Putamen (tissue), 1 donor: ENCODE measurements around the gene KCNJ9.
"Not testable (repeated sequence)": the region's sequence is repeated elsewhere in the genome, so short reads cannot be mapped to it uniquely, and the experiment has no call there.

Experiments
- DNase-seq: peaks from one replicate; pipeline ENCODE4 v3.0.0-alpha.2; 2016; ENCODE audit warnings: low spot score

The KCNJ9 gene

GRCh38 chr1:160125746-160126145 is 44.4 kb downstream of the KCNJ9 start:
- DNase-seq = no peak

- DNase-seq = not testable (repeated sequence)
Measured at GRCh38 chr1:160126342-160126741, 45.0 kb downstream of the KCNJ9 start.

GRCh38 chr1:160127381-160127780 is 46.0 kb downstream of the KCNJ9 start:
- DNase-seq = no peak

- no peak for DNase-seq
Measured at GRCh38 chr1:160127865-160128523, 46.7 kb downstream of the KCNJ9 start.

GRCh38 chr1:160128636-160129035 is 47.3 kb downstream of the KCNJ9 start:
- no peak for DNase-seq

- no peak for DNase-seq
Measured at GRCh38 chr1:160129046-160129445, 47.7 kb downstream of the KCNJ9 start.

- DNase-seq = no peak
Measured at GRCh38 chr1:160129558-160129957, 48.2 kb downstream of the KCNJ9 start.

- no peak for DNase-seq
Measured at GRCh38 chr1:160129966-160130365, 48.6 kb downstream of the KCNJ9 start.

- no peak for DNase-seq
Measured at GRCh38 chr1:160130486-160130885, 49.1 kb downstream of the KCNJ9 start.

- DNase-seq = no peak
Measured at GRCh38 chr1:160130939-160131338, 49.6 kb downstream of the KCNJ9 start.

GRCh38 chr1:160131803-160132565 is 50.6 kb downstream of the KCNJ9 start:
- DNase-seq = no peak

- DNase-seq = no peak
Measured at GRCh38 chr1:160133990-160134770, 52.8 kb downstream of the KCNJ9 start.

GRCh38 chr1:160134791-160135572 is 53.6 kb downstream of the KCNJ9 start:
- no peak for DNase-seq

GRCh38 chr1:160136121-160136925 is 55.0 kb downstream of the KCNJ9 start:
- no peak for DNase-seq

GRCh38 chr1:160136926-160137200 is 55.5 kb downstream of the KCNJ9 start:
- DNase-seq = no peak

- DNase-seq = no peak
Measured at GRCh38 chr1:160137216-160137862, 56.0 kb downstream of the KCNJ9 start.

- no peak for DNase-seq
Measured at GRCh38 chr1:160139840-160140239, 58.5 kb downstream of the KCNJ9 start.
